GM12878 (cell line): ENCODE data around the gene ARHGAP27.

Experiments used
- BCL11A ChIP-seq: IDR thresholded peaks from 2 replicates; pipeline ENCODE4 v1.6.1; 2011; ENCODE audit warnings: low read depth, low read length
- CTCF ChIP-seq, 3 experiments: IDR thresholded peaks in 2 of 3; conservative IDR thresholded peaks in 1 of 3; 2 replicates each; pipeline ENCODE4 v1.5.1; 2011; ENCODE audit warnings: low read depth in 3 of 3, low read length in 3 of 3, mild to moderate bottlenecking in 3 of 3, control low read depth in 2 of 3, moderate library complexity in 2 of 3, inconsistent platforms in 1 of 3, mixed read lengths in 1 of 3; ENCODE audit not compliant: control insufficient read depth in 2 of 3, insufficient read depth in 1 of 3; ENCODE audit errors: extremely low read depth in 1 of 3
- FOXK2 ChIP-seq: fragments of 450-650 bp; IDR thresholded peaks from 2 replicates; pipeline ENCODE4 v1.6.1; 2017; ENCODE audit warnings: mild to moderate bottlenecking, moderate library complexity
- MEF2A ChIP-seq: IDR thresholded peaks from 2 replicates; pipeline ENCODE4 v1.6.1; 2011; ENCODE audit warnings: low read depth, mild to moderate bottlenecking, low read length, moderate library complexity; ENCODE audit not compliant: insufficient read depth
- MYC ChIP-seq: IDR thresholded peaks from 2 replicates; pipeline ENCODE4 v1.6.1; 2011; ENCODE audit warnings: mild to moderate bottlenecking, low read length, moderate library complexity, inconsistent platforms; ENCODE audit not compliant: insufficient read depth, insufficient replicate concordance, insufficient read length, severe bottlenecking
- NBN ChIP-seq: fragments of 450-650 bp; IDR thresholded peaks from 2 replicates; pipeline ENCODE4 v1.6.1; 2016
- NRF1 ChIP-seq: conservative IDR thresholded peaks from 2 replicates; pipeline ENCODE4 v1.6.1; 2011; ENCODE audit warnings: mild to moderate bottlenecking, low read depth, low read length, improper control_type of control experiment
- PML ChIP-seq: IDR thresholded peaks from 2 replicates; pipeline ENCODE4 v1.6.1; 2012; ENCODE audit warnings: low read length, inconsistent platforms
- POLR2A ChIP-seq: IDR thresholded peaks from 2 replicates; pipeline ENCODE4 v1.6.1; 2011; ENCODE audit warnings: low read depth, mild to moderate bottlenecking, low read length
- ZBED1 ChIP-seq: IDR thresholded peaks from 2 replicates; pipeline ENCODE4 v1.6.1; 2016; ENCODE audit warnings: borderline replicate concordance
- ZBTB11 ChIP-seq: fragments of 450-650 bp; formaldehyde crosslinking; IDR thresholded peaks from 2 replicates; pipeline ENCODE4 v1.5.0; 2022; ENCODE audit warnings: mild to moderate bottlenecking, missing genetic modification characterization
- ZNF24 ChIP-seq: fragments of 450-650 bp; IDR thresholded peaks from 2 replicates; pipeline ENCODE4 v1.6.1; 2017; ENCODE audit warnings: antibody characterized with exemption, mild to moderate bottlenecking

- TF ChIP-seq BCL11A (no peak), POLR2A (no peak), ZBED1 (no peak), CTCF (IDR thresholded peaks at IDR 0.05 in 2 of 3, conservative IDR thresholded peaks at IDR 0.05 in 1 of 3; ENCODE audit: control insufficient read depth in 2 of 3, extremely low read depth in 1 of 3, insufficient read depth in 1 of 3, low read depth in 3 of 3, low read length in 3 of 3) (no peak), ZBTB11 (CRISPR knock-in tag) (no peak), FOXK2 (no peak), NRF1 (no peak), NBN (no peak), MEF2A (no peak), PML (no peak), ZNF24 (no peak), MYC (no peak)
Measured at GRCh38 chr17:45441526-45442310, 9.0 kb upstream of the ARHGAP27 start.
